Kidney capillary endothelial cell (primary cell): ENCODE measurements around the gene EMP2.

Experiments
- DNase-seq: peaks from one replicate; pipeline ENCODE4 v3.0.0-alpha.2; 2018; ENCODE audit warnings: low spot score

Gene EMP2

DNA sequence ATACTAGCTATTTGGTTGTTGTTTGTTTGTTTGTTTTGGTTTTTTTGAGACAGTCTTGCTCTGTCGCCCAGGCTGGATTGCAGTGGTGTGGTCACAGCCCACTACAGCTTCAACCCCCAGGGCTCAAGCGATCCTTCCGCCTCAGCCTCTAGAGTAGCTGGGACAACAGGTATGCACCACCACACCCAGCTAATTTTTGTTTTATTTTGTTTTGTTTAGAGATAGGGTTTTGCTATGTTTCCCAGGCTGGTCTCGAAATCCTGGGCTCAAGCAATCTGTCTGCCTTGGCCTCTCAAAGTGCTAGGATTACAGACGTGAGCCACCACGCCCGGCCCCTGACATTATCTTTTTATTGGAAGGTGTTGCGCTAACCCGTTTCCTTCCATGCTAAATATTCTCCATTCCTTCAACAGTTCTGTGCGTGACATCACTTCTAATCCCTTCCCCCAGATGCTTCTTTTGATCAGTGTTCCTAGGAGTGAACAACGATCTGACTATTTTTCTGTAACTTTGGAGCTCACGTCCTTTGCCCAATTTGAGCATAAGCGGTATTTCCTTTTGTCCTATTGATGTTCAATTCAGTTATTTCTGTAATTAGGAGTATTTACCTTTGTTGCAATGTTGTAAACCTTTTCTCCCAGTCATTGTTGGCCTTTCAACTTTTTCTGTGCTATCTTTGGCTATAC lies 30.2 kb upstream of the EMP2 start:
- DNase-seq = no peak

DNA sequence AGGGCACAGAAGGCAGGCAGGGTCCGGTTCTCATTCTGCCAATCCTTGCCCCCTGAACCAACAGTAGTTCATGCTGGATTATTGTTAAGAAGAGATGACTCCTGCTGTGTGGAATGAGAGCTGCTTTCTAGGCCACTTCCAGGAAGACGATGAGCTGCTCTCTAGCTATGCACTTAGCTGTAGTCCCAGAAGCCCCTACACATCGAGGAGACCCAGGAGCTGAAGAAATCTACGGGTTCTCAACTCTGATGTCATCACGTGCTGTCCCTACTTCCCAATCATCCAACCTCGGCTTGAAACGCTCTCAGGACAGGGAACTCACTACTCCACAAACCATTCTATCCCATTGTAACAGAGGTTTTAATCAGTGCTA lies 29.0 kb upstream of the EMP2 start:
- peak; percentile 29 for DNase-seq

DNA sequence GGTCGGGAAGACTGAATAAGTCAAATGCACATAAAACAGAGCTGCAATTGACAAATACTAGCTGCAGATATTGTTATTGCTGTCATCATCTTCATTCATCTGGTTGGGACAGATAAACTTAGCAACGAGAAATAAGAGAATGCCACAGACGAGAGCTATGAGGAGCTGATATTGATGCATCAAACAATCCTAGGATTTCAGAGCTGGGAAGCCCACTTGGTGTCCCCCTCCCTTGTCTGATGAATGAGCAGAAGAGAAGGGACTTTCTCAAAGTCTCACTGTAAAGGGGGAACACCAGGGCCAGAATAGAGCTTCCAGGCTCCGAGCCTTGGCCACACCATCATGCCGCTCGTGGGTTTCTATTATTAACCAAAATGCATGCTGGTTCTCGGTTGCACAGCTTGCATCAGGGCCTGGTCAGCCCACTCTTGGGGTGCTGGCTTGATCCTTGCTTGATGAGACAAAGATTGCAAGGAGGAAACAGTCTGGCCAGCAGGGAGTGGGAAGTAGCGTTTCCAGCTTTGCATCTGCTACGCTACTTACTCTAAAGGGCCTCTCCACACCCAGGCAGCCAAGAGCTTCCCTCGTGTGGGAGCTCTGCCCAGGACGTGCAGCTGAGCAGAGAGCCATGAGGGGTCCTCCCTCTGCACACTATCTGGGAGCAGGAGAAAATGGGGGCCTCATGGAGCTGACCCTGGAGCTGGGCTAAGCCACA lies 28.4 kb upstream of the EMP2 start:
- DNase-seq = no peak

DNA sequence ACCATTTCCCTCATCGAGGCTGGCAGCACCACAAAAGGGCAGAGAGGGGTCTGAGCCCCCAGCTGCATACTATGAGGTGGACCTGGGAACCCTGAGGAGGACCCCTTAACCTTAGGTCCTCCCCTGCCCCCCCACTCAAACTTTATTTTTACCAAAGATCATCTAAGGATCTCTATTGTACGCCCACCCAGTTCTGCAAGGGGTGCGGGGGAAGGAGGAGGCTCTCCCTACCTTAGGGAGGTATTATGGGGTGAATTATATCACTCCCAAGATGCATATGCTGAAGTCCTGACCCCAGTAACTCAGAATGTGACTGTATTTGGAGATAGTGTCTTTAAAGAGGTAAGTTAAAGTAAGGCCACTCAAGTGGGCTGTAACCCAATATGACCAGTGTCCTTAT lies 26.8 kb upstream of the EMP2 start:
- DNase-seq = no peak

DNA sequence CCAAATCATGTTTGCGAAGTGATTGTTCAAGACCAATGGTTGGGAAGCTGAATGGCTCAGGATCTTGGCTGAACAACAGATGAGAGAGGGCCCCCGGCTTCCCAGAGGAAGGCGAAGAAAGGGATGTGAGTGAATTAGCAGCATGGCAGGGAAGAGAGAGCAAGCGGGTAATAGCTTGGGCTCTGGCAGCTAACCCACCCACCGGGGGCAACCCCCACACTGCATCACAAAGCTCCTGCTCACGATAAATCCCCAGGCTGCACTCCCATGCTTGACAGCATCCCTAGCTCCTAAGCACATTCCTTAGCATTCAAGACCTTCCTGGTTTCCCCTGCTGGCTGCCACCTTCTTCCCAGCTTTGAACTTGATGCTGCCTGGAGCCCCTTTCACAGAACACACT lies 26.2 kb upstream of the EMP2 start:
- no peak for DNase-seq

DNA sequence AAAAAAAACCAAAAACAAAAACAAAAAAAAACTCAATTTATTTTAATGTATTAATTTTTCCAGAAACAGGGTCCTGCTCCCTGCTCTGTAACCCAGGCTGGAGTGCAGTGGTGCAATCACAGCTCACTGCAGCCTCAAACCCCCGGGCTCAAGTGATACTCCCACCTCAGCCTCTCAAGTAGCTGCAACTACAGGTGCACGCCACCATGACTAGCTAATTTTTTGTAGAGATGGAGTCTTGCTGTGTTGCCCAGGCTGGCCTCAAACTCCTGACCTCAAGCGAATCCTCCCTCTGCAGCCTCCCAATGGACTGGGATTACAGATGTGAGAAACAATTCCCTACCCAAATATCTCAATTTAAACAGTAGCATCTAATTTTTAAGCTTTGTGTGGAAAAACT lies 25.2 kb upstream of the EMP2 start:
- no peak for DNase-seq

DNA sequence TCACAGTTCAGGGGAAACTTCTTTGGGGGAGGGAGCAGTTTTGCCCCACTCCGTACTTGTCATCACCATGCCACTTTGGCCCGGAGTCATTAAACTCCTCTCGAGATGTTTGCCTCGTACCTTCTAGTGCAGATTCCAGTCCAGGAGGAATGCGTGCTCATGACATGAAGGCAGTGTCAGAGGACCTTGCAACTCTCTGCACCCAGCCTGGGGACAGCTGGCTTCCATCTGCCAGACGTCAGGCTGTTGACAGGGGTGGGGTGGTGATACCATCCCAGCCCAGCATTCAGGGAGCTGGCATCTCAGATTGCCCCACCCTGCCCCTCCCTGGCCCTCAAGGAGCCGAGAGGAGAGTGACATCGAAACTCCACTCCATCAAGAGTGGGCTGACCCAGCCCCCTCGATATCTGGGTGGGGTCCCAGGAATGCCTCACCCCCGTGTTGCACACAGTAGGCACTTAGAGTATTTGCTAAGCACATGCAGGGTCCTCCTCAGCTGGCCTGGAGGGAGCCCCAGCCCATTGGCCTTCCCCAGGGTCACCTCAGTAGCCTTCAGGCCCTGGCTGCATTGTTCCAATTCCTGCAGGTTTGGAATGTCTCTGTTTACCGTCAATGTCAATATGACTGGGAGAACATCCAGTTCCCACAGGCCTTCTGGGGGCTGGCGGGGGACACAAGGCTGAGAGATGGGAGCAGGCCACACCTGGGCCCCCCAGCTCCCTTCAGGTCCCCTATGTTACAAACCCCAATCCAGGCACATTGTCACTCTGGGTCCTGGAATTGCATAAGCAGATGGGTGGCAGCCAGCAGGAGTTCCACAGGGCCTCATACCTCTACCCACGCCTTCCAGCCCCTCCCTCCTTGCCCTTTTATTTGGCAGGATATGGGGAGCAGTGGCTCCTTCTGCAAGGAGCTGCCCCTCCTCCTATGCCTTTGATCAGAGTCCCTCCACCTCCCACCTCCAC lies 21.3 kb upstream of the EMP2 start:
- no peak for DNase-seq

DNA sequence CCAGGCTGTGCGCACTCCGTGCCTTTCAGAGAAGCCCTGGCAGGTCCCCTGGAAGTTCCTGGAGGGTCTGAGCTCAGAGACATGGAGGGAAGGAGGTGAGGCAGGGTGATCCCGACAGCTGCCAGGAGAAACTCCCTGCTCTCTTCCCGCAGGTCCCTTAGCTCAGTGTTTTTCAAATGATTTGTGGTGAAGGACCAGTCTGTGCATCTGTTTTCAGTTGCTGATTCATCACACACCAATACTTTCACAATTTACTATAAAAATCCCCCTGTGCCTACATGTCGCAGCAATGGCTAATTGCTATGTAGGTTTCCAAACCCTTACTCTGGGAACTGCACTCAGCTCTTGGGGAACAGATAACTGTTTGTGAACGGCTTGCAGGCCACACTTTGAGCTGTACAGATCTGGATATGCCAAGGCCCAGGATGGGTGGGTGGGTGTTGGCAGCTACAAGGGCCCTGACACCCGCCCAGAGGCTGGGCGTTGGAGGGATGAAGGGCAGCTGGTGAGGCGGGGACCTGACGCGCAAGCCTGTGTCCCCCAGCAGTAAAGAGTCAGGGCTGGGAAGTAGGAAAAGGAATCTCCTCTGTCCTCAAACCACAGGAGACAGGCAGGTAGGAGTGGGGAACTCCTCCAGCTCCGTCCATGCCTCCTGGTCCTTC lies 20.5 kb upstream of the EMP2 start:
- DNase-seq = no peak

DNA sequence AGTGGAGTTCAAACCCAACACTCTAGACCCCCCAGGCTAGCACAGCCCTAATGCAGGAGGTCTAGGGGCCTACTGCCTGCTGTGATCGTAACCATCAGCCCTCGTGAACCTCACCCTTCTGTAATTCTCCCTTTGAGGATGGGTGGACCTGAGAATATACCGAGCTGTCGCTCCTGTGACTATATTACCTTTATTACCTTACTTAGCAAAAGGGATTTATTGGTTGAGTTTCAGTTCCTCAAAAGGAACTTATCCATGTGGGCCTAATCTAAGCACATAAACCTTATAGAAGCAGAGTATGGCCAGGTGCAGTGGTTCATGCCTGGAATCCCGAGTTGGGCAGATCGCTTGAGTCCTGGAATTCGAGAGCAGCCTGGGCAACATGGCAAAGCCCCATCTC lies 19.2 kb upstream of the EMP2 start:
- no peak for DNase-seq

DNA sequence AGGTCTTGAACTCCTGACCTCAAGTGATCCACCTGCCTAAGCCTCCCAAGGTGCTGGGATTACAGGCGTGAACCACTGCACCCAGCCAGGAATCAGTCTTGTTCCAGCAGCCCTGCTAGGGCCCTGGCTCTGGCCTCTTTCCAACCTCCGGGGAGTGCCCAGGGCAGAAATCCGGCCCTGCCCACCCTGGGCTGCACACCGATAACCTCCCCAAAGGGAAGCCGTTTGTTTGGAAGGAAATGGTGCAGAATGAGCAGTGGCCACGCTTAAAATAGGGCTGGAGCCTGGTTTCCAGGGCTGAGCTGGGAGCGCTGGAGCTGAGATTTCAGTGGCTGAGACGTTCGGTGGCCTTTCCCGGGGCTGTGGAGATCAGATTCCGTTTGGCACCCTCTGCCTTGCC lies 17.8 kb upstream of the EMP2 start:
- DNase-seq = no peak

DNA sequence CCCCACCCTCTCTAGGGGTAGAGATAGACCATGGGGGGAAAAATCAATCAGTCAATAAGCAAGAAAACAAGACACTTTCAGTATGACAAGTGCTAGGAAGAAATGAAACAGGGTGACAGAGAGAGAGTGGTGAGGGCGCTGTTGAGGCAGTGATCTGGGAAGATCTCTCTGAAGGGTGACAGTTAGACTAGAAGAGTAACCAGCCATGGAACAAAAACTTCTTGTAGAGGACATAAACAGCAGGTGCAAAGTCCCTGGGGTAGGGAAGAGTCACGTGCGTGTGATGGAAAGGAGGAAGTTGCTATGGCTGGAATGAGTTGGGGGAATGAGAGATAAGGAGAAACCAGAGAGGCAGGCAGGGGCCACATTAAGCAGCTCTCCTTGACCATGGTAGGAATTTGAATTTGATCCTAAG lies 16.8 kb upstream of the EMP2 start:
- DNase-seq = no peak

DNA sequence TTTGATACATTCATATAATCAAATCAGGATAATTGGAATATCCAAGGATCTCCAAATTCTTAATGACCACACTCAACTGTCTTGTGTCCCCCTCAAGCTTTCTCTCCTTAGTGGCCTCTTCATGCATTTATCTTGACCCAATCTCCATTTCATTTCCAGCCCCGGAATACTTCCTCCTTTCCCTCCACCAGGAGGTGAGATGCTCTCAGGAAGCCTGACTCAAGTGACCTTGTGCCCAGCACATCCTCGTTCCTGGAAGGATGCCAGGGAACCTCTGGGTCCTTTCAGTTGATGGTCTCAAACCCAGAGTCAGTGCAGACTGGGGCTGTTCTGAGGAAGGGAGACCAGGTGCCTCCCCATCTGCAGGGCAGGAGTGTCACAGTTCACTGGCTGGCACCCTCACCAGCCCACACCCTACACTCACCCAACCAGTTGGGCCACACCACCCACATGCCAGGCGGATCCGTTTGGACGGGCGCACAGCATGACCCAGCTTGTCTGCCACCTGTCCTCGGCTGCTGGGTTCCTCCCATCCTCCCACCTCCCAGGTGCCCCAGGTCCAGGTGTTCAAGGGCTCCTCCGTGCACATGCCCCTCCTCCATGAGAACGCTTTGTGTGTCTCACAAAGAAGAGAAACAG lies 14.0 kb upstream of the EMP2 start:
- DNase-seq = peak; percentile 55

DNA sequence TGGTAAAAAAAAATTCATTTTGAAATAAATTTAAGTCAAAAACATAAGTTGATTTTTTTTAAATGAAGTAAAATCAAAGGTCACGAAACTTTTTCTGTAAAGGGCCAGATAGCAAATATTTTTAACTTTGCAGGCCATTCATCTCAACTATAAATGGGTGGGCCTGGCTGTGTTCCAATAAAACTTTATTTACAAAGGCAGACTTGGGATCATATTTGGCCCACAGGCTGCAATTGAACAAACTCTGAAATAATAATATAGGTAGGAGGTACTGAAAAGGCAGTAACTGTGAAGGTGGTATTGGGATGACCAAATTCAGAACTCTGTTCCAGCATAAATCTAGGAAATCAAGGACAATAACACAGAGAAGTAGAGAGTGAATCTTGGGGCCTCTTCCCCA lies 12.2 kb upstream of the EMP2 start:
- no peak for DNase-seq

DNA sequence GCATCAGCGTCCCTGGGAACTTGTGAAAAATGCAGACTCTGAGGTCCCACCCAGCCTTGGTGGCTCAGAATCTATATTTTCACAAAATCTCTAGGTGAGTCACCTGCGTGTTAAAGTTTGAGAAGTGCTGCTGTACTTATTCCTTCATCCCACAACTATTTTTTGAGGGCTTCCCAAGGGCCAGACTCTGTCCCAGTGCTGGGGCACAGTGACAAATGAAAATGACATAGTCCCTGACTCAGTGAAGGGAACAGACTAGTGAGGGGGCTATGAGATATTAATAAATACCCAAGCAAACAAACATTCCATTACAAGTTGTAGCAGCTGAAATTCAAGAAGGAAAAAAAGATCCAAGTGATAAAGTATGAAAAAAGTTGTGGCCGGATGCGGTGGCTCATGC lies 9.9 kb upstream of the EMP2 start:
- DNase-seq = no peak

DNA sequence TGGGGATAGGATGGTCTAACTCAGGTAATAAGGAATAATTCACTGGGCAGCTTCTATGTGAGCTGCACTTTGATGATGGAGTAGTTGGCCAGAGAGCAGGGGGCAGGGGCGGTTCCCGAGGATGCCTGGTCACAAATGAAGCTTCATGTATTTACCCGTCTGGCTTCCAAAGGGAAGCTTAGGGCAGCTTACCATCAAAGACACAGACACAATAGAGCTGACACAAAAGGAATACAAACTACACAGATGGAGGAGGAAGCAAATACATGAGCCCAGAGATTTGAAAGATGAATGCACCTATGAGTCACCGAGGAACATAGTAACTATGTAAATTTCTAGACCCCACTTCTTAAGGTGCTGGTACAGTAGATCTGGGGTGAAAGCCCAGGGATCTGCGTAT lies 8.7 kb upstream of the EMP2 start:
- DNase-seq = no peak

DNA sequence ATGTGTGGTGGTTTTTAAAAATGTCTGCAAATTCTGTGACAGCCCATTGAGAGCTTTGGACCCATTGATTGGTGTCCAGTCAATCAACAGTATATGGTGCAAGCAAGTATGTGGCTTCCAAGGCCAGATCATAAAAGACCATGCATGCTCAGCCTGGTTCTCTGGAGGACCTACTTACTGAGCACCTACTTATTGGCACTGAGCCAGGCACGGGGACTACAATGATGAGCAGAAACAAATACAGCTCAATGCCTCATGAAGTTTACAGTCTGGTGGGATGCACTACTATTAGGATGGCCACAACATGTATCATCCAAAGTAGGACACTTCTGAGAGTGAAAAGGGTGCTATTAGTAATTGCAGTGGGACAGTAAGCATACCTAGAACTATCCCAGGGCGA lies 7.2 kb upstream of the EMP2 start:
- no peak for DNase-seq

DNA sequence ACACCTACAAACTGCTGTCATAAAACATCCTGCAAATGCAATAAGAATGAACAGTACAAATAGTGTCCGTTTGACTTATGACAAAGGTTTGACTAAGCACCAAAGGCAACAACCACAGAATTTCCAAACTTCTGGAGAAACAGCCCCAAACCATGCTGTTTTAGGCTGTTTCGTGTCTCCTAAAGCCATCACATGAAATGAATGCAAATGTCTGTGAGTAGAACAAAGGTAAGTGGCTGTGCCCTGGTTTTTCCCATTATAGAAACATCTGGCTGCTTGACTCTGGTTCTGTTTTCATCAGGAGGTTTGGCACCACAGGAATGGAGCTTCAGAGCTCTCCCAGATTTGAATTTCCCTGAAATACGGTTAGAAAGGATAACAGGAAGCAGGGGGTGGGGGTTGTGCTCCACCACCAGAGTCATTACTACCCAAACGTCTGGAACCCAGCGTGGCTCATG lies 4.6 kb upstream of the EMP2 start:
- DNase-seq = no peak

DNA sequence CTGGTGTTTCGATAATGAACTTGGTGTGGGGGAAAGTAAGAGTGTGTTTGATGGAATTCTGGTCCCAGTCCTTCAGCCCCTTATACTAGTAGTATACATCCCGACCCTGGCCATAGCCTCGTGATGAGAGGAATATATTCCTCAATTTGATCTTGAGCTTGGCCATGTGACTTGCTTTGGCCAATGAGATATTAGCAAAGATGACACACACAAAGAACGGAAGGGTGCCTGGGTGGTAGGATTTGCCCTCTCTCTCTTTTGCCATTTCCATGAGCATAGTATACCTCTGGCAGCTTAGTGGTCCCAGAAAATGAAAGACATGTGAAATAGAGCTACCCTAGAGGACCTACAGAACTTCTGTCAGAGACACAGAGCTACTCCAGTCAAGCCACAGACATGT lies 2.9 kb upstream of the EMP2 start:
- no peak for DNase-seq

DNA sequence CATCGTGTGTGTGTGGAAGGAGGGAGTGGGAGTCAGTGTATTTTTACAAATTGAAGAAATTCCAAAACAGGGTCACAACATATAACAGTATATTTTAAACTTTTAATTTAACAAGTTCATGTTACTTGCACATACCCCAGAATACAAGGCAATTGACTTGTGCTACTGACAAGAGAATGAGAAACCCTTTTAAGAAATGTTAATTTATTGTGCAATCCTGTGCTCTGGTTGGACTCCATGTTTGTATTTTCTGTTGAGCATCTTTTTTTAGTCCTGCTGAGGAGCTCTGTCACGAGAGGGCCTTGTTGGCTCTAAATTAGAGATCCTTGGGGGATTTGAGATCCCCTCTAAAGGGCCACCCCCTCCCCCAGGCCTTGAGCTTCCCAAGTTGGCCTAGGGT lies 1.1 kb upstream of the EMP2 start:
- DNase-seq = no peak

DNA sequence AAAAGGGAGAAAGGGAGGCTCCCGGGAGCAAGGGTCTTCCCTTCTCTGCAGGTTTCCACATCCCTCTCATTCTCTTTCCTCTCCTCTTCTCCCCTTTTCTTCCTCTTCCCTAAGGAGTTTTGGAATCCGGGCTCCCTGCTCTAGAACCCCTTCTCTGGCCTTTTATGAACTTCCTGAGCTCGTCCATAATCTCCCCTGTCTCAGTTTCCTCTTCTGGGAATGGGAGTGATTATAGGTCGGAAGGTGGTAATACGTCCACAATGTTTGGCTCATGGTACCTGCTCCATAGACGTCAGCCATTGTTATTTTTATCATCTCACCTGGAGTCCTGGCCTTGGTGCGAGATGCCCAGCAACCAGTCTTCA lies 467 bp upstream of the EMP2 start:
- DNase-seq = no peak

DNA sequence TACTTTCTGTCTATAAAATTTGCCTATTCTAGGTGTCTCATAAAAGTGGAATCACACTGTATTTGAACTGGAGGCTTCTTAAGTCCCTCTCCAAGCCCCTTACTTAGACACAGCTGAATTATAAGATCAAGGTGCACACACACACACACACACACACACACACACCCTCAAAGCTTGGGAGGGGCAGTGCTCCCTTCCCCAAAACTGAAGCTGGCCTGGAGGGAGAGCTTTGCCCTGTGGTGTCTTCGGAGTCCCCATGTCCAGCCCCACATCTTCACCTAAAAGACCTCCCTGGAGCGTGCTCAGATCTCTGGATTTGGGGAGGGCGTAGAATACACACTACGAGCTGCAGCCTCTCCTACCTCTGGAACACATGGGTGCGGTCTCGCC lies 828 bp downstream of the EMP2 start:
- DNase-seq = no peak
